Erythroblast (primary cell): ENCODE measurements around the gene PPIP5K2.

Experiments
- DNase-seq, 2 experiments: peaks; one replicate each; lab custom pipeline; 2025; lab: John Stamatoyannopoulos, UW
- GATA1 ChIP-seq: IDR thresholded peaks from 2 replicates; pipeline ENCODE4 v1.6.1; 2011; ENCODE audit warnings: low read depth, mild to moderate bottlenecking, control low read depth, low read length, moderate library complexity
- POLR2A ChIP-seq: IDR thresholded peaks from 2 replicates; pipeline ENCODE4 v1.6.1; 2011; ENCODE audit warnings: mild to moderate bottlenecking, low read length

PPIP5K2 gene

DNA sequence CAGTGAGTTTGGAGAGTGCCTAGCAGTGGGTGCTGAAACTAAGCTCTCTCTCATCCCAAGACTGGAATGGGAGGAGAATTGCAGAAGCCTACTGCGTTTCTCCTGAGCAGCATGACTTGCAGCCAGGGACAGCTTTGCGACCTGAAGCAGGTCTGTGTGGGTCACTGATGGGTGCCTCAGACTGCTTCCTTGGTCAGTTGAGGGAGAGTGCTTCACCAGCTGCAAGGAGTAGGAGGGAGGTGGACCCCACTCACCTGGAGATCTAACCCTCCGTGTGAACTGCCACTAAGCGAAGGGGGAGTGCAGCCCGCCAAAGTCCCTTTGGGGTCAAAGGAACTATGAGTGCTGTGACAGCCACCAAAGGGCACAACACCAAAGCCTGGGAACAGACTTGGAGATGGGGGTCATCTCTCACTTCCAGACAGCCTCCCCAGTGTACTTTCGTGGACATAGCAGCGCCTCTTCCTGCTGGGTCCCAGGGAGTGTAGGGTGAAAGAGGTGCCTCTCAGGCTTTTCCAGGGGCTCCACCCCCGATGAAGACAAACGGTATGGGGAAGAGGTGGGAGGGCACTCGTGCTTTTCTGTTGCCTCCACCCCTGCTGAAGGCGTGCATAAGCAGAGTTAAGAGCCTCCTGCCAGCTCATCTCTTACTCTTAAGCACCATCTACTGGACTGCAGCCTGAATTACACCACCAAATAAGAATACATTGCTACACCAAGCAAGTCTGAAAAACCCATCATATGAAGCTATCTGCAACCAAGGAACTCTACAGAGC is 104.2 kb downstream of the PPIP5K2 start:
- peak; percentile 70 for DNase-seq
- no peak for TF ChIP-seq POLR2A
- no peak for TF ChIP-seq GATA1

- TF ChIP-seq POLR2A (no peak), GATA1 (no peak)
- DNase-seq: no peak
These were observed 104.8 kb downstream of the PPIP5K2 start for GRCh38 chr5:103224894-103225246.

- no peak for DNase-seq
- no peak for TF ChIP-seq GATA1
- no peak for TF ChIP-seq POLR2A
These were observed 108.0 kb downstream of the PPIP5K2 start for GRCh38 chr5:103228061-103228460.

DNA sequence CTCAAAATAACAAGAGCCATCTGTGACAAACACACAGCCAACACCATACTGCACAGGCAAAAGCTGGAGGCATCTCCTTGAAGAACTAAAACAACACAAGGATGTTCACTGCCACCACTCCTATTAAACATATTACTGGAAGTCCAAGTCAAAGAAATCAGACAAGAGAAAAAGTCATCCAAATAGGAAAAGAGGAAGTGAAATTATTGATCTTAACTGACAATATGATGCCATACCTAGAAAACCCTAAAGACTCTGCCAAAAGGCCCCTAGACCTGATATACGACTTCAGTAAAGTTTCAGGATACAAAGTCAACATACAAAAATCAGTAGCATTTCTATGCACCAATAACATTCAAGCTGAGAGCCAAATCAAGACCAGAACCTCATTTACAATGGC is 108.5 kb downstream of the PPIP5K2 start:
- no peak for TF ChIP-seq GATA1
- no peak for TF ChIP-seq POLR2A

DNA sequence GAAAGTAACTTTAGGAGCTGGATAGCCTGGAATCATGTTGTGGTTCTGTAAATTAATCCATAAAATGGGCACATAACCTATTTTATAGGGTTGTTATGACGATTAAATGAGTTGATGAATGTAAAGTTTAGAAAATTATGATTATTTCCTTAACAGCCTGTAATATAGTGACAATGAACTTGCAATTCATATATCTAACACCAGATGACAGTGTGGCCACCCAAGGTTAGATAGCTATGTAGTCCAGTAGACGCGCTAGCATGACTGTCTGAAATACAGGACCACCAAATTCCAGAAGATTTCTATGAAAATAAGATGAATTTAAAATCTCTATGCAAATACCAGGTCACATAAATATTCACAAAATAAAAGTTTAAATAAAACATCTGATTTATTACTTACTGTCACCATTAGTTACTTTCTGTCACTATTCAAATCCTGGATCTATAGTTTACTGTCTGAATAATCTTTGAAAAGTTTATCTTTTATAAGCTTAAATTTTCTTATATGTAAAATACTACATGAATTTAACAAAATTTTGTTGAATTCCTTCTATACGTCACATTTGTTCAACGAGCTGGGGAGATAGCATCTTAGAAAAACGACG is 112.4 kb downstream of the PPIP5K2 start:
- no peak for TF ChIP-seq POLR2A
- no peak for TF ChIP-seq GATA1
- peak; percentile 54 to 67 for DNase-seq

More for the DNA sequence above, 108.5 kb downstream of the PPIP5K2 start:
- DNase-seq: no peak

- TF ChIP-seq GATA1: no peak
- no peak for TF ChIP-seq POLR2A
- no peak for DNase-seq
These were observed 114.3 kb downstream of the PPIP5K2 start for GRCh38 chr5:103234239-103234975.

- TF ChIP-seq POLR2A: no peak
- TF ChIP-seq GATA1: no peak
- DNase-seq: no peak
These were observed 115.8 kb downstream of the PPIP5K2 start for GRCh38 chr5:103235891-103236290.

DNA sequence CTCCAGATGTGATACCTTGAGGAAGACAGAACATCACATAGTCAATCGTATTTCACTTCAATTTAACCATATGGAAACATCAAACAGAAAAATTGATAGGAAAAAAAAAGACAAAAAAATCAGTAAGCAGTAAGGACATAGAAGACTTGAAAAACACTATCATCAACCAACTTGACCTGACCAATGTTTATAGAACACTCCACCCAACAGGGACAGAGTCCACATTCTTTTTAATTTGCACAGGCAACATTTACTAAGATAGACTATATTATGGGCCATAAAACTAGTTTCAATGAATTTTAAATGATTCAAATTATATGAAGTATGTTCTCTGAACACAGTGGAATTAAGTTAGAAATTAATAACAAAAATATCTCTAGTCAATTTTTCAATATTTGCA is 117.7 kb downstream of the PPIP5K2 start:
- TF ChIP-seq POLR2A (no peak), GATA1 (no peak)
- no peak for DNase-seq

DNA sequence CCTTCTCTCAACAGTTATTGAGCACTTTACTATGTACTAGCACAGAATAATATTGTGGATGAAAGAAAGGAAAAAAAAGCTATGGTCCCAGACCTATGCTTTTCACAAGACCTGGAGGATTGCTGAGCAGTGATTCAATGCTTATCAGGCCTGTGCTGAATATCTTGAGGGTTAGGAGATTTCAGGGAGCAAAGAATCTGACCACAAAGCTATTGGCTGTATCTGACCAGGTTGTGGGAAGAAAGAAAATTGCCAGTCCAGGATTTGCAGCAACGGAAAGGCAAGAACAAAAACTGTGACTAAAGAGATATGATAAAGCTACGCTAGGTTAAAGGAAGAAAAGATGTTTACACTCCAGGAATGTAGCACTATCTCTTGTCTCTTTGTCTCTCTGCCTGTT is 123.6 kb downstream of the PPIP5K2 start:
- TF ChIP-seq POLR2A (no peak), GATA1 (no peak)

DNA sequence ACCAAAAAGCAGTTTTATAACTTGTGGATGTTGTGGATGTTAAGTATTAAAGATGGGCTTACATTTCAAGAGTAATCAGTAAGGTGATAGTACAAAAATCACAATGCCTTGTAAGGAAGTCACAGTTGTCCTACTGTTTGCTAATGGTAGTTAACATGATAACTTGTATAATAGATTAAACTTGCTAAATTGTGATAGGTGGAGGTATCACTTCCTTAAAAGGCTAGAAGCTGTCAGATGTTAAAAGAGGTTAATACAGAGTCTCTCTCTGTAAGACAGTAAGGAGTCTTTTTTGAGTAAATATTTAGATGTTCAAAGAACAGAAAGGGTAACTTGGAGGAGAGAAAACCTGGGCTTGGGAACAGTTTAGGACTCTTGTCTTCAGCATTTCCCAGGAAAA is 124.3 kb downstream of the PPIP5K2 start:
- TF ChIP-seq GATA1 (no peak), POLR2A (no peak)
- no peak for DNase-seq

More for the DNA sequence above, 123.6 kb downstream of the PPIP5K2 start:
- DNase-seq: no peak

DNA sequence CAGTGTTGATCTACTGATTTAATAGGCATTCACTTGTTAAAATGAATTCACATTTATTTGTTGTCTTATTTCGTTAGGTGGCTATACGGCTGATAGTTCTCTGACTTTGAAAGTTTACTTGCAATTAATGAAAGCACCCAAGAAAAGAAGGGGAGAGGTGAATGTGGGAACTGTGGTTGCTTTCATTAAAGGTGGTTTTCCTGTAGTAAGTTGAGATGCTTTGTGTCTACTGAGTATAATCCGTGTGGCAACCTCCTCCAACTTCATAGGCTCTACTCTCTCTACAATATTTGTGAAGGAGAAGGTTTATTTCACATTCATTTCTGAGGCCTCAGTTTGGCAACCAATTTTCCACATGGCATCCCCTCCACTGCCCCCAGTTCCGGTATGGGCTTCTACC is 125.7 kb downstream of the PPIP5K2 start:
- DNase-seq: no peak
- no peak for TF ChIP-seq GATA1
- TF ChIP-seq POLR2A: no peak

DNA sequence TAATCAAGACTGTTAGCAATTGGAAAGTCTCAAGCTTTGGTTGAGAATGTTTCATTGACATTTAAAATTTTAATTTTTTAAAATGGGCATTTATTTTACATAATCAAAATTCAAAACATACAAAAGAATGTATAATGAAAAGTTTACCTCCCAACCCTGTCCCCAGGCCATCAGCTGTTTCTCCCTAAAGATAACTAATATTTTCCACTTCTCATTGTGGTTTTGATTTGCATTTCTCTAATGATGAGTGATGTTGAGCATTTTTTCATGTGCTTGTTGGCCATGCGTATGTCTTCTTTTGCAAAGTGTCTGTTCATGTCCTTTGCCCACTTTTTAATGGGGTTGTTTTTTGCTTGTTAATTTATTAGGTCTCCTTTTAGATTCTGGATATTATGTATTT is 127.0 kb downstream of the PPIP5K2 start:
- DNase-seq: no peak
- TF ChIP-seq POLR2A: no peak
- TF ChIP-seq GATA1: no peak

DNA sequence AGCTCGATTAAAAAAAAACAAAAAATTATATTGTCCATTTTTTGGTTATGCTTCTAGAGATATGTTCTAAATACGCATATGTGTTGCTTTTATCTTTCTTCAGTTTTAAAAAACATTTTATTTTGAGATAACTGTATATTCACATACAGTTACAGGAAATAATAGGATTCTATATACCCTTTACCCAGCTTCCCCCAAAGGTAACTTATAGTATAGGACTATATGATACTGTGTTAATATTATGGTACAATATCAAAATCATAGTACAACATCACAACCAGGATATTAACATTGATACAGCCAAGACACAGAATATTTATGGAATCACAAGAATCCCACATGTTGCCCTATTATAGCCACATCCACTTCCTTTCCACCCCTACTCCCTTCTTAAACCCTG is 129.0 kb downstream of the PPIP5K2 start:
- DNase-seq: no peak
- TF ChIP-seq POLR2A: no peak
- TF ChIP-seq GATA1: no peak

GRCh38 chr5:103254921-103255320 is 134.8 kb downstream of the PPIP5K2 start:
- no peak for DNase-seq
- TF ChIP-seq GATA1 (no peak), POLR2A (no peak)
